H4 (cell line): ENCODE measurements around the gene KRT75. TPM values are rescaled to one million over a fixed set of nuclear protein-coding genes. Genes with fewer than 3 reads are reported as not detected.
"Not testable (repeated sequence)": the region's sequence is repeated elsewhere in the genome, so short reads cannot be mapped to it uniquely, and the experiment has no call there.

ENCODE experiments used
- DNase-seq: peaks from one replicate; pipeline ENCODE4 v3.0.0-alpha.2; 2015; ENCODE audit warnings: low spot score
- total RNA-seq: library from RNA; depleted of rRNA; stranded (reverse); fragments of >200 nt; shearing (Covaris generic); gene quantifications from 2 replicates; pipeline ENCODE4 v1.2.3, GENCODE V29; 2014; rRNA removed

KRT75 gene
- total RNA-seq, result 0.12 TPM in 1 of 2 replicates, not detected in the other

GRCh38 chr12:52434081-52434733 is at the start of gene KRT75:
TSS of gene KRT75 (minus strand) at chr12:52434371. CDS start at chr12:52434304, 67 bp downstream.
- peak; percentile 67 for DNase-seq

DNA sequence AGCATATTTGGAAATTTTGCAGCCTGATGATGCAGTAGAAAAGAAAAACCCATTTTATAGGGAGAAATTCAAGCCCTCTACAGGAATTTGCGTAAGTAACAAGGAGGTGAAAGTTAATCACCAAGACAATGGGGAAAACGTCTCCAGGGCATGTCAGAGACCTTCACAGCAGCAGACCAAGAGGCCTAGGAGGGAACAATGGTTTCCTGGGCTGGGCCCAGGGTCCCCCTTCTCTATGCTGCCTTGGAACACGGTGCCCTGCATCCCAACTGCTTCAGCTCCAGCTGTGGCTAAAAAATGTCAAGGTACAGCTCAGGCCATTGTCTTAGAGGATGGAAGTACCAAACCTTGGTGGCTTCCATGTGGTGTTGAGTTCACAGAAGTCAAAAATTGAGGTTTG is 45.9 kb upstream of the KRT75 start:
- no peak for DNase-seq

DNA sequence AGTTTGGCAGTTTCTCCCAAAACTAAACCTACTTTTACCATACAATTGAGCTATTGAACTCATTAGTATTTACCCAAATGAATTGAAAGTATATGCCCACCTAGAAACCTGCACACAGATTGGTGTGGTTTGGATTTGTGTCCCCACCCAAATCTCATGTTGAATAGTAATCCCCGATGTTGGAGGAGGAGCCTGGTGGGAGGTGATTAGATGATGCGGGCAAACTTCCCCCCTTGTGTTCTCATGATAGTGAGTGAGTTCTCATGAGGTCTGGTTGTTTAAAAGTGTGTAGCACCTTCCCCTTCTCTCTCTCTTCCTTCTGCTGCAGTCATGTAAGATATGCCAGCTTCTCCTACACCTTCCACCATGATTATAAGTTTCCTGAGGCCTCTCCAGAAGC is 43.5 kb upstream of the KRT75 start:
- no peak for DNase-seq

- DNase-seq, result no peak
Measured at GRCh38 chr12:52474212-52474611, 40.0 kb upstream of the KRT75 start.

DNA sequence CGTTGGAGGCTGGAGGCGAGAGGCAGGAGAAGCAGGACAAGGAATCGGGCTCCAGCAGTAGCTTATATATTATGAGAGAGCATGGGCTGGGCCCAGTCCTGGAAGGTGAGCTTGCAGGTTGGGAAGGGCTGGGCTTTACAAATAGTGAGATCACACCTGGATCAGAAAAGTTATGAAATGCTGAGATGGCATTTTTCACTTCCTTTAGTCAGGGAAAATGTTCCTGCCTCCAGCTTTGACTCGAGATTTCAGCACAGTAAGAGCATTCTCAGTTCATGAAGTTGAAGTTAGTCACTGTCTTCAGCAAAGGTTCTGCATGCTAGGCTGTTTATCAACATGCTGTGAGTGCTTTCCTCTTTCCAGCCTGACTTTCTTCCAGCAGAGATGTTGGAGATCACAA is 39.6 kb upstream of the KRT75 start, which contains the start of gene KRT6C:
TSS of gene KRT6C (minus strand) at position 38 of the 400 bp plus-strand sequence. CDS start 68 bp downstream, outside the sequence.
- DNase-seq, result no peak

- no peak for DNase-seq
Measured at GRCh38 chr12:52469853-52470252, 35.7 kb upstream of the KRT75 start.

GRCh38 chr12:52464897-52465296 is 30.7 kb upstream of the KRT75 start:
- no peak for DNase-seq

DNA sequence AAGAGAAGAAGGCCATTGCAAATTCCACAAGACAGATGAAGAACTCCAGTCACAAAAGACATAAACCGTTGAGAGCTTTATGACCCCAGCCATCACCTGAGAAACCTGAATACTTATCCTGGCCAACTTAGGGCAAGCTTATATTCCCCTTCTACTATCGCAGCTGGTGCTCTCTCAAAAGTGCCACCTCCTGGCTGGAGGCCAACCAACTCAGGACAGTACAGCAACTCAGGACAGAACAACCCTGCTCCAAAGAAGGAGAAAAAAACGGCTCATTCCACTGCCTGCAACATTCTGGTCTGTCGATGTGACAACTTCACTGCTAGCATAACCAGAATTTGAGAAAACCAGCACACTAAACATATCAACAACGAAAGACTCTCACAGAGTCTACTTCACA is 27.5 kb upstream of the KRT75 start:
- no peak for DNase-seq

DNA sequence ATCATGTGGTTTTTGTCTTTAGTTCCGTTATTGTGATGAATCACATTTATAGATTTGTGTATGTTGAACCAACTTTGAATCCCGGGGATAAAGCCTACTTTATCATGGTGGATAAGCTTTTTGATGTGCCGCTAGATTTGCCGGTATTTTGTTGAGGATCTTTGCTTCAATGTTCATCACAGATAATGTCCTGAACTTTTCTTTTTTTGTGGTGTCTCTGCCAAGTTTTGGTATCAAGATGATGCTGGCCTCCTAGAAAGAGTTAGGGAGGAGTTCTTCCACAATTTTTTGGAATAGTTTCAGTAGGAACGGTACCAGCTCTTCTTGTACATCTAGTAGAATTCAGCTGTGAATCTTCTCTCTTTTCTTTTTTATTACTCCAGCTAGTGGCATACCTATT is 24.7 kb upstream of the KRT75 start:
- DNase-seq, result no peak

- no peak for DNase-seq
Measured at GRCh38 chr12:52455821-52456220, 21.6 kb upstream of the KRT75 start.

DNA sequence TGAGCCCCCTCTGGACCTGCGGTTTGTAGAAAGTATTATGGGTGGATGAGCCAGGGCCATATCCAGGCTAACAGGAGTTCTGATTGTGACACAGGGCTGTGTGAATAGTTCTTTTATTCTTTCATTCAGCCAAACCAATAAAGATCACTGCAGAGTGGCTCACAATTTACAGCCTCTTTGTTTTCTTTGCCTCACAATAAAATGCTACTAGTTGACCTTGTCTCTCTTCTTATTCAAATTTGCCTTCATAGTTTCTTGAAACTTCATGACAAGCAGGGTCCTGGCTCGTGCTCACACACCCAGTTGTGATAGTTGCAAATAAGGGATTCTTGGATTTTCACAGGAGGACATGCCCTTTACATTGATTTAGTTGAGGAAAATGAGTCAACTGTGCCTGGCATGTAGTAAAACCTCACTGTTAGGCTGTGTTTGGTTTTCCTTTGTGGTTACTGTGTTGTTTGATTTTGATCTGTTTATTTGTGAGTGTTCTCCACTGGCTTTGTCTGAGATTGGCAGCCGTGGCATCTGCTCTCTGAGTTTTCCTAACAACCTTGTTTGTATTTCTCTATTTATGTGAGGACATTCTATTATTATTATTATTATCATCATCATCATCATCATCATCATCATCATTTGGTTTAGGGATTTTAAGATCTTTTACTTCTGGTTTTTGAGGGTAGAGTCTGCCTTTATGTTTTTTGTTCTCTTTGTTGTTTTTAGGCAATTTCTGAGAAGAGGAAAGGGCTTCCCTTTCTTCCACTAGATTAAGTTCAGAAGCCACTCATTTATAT is 20.4 kb upstream of the KRT75 start:
- DNase-seq, result peak; percentile 36

DNA sequence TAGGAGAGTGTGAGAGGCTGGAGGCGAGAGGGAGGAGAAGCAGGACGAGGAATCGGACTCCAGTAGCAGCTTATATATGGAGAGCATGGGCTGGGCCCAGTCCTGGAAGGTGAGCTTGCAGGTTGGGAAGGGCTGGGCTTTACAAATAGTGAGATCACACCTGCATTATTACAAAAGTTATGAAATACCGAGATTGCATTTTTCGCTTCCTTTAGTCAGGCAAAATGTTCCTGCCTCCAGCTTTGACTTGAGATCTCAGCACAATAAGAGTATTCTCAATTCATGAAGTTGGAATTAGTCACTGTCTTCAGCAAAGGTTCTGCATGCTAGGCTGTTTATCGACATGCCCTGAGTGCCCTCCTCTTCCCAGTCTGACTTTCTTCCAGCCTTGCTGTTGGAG is 17.9 kb upstream of the KRT75 start, which contains the start of gene KRT6B:
TSS of gene KRT6B (minus strand) at position 46 of the 400 bp plus-strand sequence. CDS start 68 bp downstream, outside the sequence.
- no peak for DNase-seq

DNA sequence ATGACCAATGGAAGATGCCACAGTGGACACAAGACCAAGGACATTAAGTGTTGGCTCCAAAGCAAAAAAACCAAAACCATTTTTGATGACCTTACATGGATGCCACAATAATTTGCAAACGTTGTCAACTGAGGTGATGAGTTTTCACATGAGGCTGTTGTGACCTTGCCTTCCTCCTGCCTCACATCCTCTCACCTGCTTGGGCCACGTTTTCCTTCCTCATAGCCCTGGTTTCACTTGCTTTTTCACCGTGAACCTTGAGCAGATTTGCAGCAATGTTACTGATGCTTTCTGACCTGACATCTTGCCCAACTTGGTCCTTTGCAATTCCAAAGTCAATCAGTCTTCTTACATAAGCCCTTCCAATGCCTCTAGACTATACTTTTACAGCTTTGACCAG is 14.1 kb upstream of the KRT75 start:
- no peak for DNase-seq

DNA sequence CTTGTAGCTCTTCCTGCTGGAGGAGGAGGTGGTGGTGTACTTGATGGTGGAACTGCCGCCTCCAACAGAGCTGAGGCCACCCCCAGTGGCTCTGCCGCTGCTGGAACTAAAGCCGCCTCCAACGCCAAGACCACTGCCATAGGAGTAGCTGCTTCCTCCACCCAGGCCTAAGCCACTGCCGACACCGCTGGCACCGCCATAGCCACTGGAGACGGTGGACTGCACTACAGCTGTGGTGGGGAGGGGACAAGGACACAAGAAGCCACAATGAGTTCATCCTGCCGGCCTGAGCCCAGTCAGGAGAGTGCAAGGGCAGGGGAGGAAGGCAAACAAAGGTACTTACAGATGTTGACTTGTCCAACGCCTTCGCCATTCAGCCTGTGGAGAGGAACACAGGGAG is 13.0 kb upstream of the KRT75 start:
- not testable (repeated sequence) for DNase-seq

DNA sequence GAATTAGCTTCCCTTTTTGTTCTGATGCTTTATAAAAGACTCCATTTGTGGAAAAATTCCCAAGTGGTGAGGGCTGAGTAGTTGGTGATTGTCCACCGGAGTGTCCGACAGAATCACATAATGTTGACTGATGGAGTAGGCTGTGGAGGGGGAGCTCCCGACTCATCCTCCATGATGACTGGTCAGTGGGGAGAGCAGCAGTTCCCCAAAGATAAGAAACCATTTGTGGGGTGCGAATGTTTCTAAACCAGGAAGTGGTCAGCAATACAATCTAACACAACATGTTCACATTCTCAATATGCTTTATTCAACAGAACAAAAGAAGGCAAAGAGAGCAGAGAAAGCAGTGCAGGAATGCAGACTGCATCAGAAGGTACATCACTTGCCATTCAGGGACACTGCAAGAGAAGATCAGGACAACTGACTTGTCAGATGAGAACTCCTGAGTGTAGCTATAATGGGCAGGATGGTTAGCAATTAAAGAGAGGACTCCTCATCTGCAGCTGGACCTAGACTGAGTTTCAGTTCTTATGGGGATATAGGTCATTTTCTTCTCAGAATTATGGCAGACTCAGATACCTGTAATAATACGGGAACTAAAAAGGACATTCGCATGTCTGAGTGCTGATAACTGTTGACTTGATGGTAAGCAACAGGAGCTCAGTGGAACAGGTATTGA is 12.3 kb upstream of the KRT75 start:
- DNase-seq, result no peak

GRCh38 chr12:52445876-52446275 is 11.7 kb upstream of the KRT75 start:
- no peak for DNase-seq

- DNase-seq, result no peak
Measured at GRCh38 chr12:52444647-52445595, 10.8 kb upstream of the KRT75 start.

GRCh38 chr12:52443966-52444365 is 9.8 kb upstream of the KRT75 start:
- DNase-seq, result no peak

DNA sequence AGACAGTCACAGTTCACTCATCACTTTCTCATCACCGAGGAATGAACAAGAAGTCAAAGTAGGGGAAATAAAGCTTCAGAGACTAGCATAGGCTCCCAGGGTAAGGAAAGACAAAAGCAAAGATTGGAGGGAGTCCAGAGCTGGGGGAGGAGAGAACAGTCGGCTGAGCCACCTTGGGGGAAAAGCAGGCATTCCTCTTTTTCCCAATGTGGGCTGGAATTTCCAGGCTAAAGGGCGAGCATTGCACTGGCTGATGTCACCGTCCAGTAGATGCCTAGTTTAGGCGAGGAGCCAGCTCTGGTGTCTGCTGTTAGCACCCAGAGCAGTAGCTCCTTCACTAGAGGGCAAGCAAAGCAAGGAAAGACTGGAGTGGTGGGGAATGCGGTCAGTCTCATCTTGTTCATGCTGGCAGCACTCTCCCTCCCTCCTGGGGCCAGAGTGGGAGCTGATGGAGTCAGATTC is 8.5 kb upstream of the KRT75 start:
- DNase-seq, result peak; percentile 86

GRCh38 chr12:52441320-52441911 is 7.2 kb upstream of the KRT75 start:
- no peak for DNase-seq

- DNase-seq, result no peak
Measured at GRCh38 chr12:52440821-52441319, 6.7 kb upstream of the KRT75 start.
